Endodermal cell (in vitro differentiated cells): ENCODE results near the gene TMCO4. TPM values are rescaled to one million over a fixed set of nuclear protein-coding genes. Genes with fewer than 3 reads are reported as not detected.

ENCODE experiments used
- DNase-seq: peaks from one replicate; pipeline ENCODE4 v3.0.0-alpha.2; 2017
- H3K27ac ChIP-seq: 2 replicates; pipeline ENCODE4 v1.5.1; 2013; ENCODE audit warnings: mild to moderate bottlenecking, low read depth, low read length, moderate library complexity
- H3K27me3 ChIP-seq: 2 replicates; pipeline ENCODE4 v1.6.1; 2013; ENCODE audit warnings: mild to moderate bottlenecking, low read length, moderate library complexity; ENCODE audit not compliant: insufficient read depth, control insufficient read depth, poor library complexity, severe bottlenecking
- H3K36me3 ChIP-seq: 2 replicates; pipeline ENCODE4 v1.7.0; 2013; ENCODE audit warnings: mild to moderate bottlenecking, low read length, moderate library complexity; ENCODE audit not compliant: control insufficient read depth, insufficient read depth
- H3K4me1 ChIP-seq: one replicate; pipeline ENCODE4 v1.7.0; 2013; ENCODE audit warnings: low read length; ENCODE audit not compliant: control insufficient read depth, insufficient read depth
- H3K4me3 ChIP-seq: 2 replicates; pipeline ENCODE4 v1.5.1; 2013; ENCODE audit warnings: mild to moderate bottlenecking, low read length, moderate library complexity
- H3K9ac ChIP-seq: 2 replicates; pipeline ENCODE4 v1.6.1; 2013; ENCODE audit warnings: mild to moderate bottlenecking, low read length, moderate library complexity; ENCODE audit not compliant: poor library complexity, severe bottlenecking; ENCODE audit errors: extremely low read depth
- H3K9me3 ChIP-seq: 2 replicates; pipeline ENCODE4 v1.6.1; 2013; ENCODE audit warnings: mild to moderate bottlenecking, low read length, moderate library complexity; ENCODE audit not compliant: control insufficient read depth
- H3K27ac Mint-ChIP-seq: 2 replicates; pipeline ENCODE4 v1.8.0; 2020; ENCODE audit warnings: mixed read lengths
- H3K27me3 Mint-ChIP-seq: 2 replicates; pipeline ENCODE4 v1.8.0; 2021; ENCODE audit warnings: mild to moderate bottlenecking, mixed read lengths; ENCODE audit not compliant: insufficient read depth
- H3K36me3 Mint-ChIP-seq: 2 replicates; pipeline ENCODE4 v1.8.0; 2020; ENCODE audit warnings: low read depth, mixed read lengths
- H3K4me1 Mint-ChIP-seq: 2 replicates; pipeline ENCODE4 v1.8.0; 2020; ENCODE audit warnings: mixed read lengths
- H3K4me3 Mint-ChIP-seq: 2 replicates; pipeline ENCODE4 v1.8.0; 2020; ENCODE audit warnings: mild to moderate bottlenecking, moderate library complexity, mixed read lengths
- H3K9me3 Mint-ChIP-seq: 2 replicates; pipeline ENCODE4 v1.8.0; 2020; ENCODE audit warnings: mild to moderate bottlenecking, mixed read lengths
- WGBS, 2 experiments: methylation state at CpG; one replicate each; pipeline versions ENCODE4 v1.1.5 to v1.1.7; 2013; ENCODE audit warnings: missing lambda C conversion rate in 2 of 2, mixed read lengths in 1 of 2; ENCODE audit not compliant: insufficient coverage in 1 of 2, insufficient read length in 1 of 2; 5-methylcytosine and 5-hydroxymethylcytosine counted together
- total RNA-seq, 2 donors: library from RNA; stranded (reverse); fragmentation: NEBNext Ultra II Directional in 1 of 2; extraction: Animal tissue kit (Norgen Biotek cat#: 25700) in 1 of 2; gene quantifications; 2 replicates in 1 of 2; 3 replicates in 1 of 2; pipeline ENCODE4 v1.2.1, GENCODE V29; 2021
- TF ChIP-seq, protein P1 (sequence below): fragments of 200-600 bp; sonication (generic); conservative IDR thresholded peaks from 2 replicates; pipeline ENCODE4 v1.5.0; 2021; ENCODE audit warnings: antibody characterized with exemption, mild to moderate bottlenecking

TMCO4 gene
- total RNA-seq, 2 donors from 2014 or later: 6.2 to 6.6 TPM

DNA sequence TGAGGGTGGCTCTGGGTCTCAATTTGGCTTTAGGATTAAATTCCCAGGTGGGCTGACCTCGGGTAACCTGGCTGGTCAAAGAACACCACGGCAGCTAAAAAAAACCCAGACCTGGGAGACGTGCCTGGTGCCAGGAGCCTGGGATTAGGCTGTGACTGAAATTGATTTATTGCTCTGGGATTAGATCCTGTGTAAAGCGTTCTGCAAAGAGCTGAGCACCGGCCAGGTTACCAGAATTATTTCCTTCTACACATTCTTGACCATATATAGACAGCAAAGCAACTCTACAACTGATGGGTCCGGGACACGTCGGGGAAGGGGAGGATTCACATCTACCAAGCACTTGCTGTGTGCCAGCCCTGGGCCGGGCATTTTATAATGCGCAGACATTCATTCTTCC lies 45.2 kb downstream of the TMCO4 start:
- no peaks in the 10 kb centered on the region for H3K9me3 ChIP-seq
- DNase-seq: no peak
- H3K4me3 ChIP-seq: no peak overlapping the region
- TF ChIP-seq, protein P1, sequence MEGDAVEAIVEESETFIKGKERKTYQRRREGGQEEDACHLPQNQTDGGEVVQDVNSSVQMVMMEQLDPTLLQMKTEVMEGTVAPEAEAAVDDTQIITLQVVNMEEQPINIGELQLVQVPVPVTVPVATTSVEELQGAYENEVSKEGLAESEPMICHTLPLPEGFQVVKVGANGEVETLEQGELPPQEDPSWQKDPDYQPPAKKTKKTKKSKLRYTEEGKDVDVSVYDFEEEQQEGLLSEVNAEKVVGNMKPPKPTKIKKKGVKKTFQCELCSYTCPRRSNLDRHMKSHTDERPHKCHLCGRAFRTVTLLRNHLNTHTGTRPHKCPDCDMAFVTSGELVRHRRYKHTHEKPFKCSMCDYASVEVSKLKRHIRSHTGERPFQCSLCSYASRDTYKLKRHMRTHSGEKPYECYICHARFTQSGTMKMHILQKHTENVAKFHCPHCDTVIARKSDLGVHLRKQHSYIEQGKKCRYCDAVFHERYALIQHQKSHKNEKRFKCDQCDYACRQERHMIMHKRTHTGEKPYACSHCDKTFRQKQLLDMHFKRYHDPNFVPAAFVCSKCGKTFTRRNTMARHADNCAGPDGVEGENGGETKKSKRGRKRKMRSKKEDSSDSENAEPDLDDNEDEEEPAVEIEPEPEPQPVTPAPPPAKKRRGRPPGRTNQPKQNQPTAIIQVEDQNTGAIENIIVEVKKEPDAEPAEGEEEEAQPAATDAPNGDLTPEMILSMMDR: no peak
- Mint-ChIP-seq H3K27ac (no peak overlapping the region), H3K9me3 (peaks cover 3% of the 10 kb centered on the region), H3K4me3 (no peak overlapping the region), H3K27me3 (no peaks in the 10 kb centered on the region), H3K36me3 (no peaks in the 10 kb centered on the region), H3K4me1 (no peaks in the 10 kb centered on the region)
- no peaks in the 10 kb centered on the region for H3K4me1 ChIP-seq
- no peak overlapping the region for H3K27ac ChIP-seq
- no peak overlapping the region for H3K9ac ChIP-seq
- WGBS, 2 experiments: 88 to 92% methylated on average over 6 to 10 of the region's 10 CpGs
- H3K27me3 ChIP-seq: no peaks in the 10 kb centered on the region
- H3K36me3 ChIP-seq: no peaks in the 10 kb centered on the region

DNA sequence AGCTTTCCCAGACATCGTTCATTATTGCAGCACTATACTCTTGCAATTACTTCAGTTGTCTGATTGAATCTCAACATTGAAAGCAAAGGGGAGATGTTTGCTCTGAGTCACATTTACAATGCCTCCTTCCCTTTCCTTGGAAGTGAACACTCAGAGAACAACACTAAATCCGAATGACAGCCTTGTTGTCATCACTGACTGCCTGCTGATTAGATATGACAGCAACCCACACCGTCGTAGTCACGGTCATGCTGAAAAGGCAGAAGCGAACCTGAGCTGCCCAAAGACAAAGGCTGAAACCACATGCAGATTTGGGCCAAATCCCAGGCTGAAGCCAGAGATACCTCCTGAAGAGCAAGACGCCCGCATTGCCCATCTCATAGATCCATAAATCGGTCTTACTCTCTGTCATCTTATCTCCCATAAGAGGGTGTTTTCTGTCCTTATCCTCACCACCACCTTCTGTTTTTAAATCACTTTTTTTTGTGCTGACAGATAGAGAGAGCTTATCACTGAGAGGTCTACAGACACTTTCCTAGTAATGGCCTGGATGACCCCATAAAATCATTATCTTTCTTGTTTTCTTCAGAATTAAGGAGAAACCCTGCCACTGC lies 47.5 kb downstream of the TMCO4 start:
- TF ChIP-seq, protein P1: no peak
- H3K27ac ChIP-seq: no peak overlapping the region
- H3K9me3 Mint-ChIP-seq: peaks cover 2% of the 10 kb centered on the region
- H3K4me3 Mint-ChIP-seq: no peak overlapping the region
- H3K4me1 Mint-ChIP-seq: no peaks in the 10 kb centered on the region
- H3K4me1 ChIP-seq: no peaks in the 10 kb centered on the region
- H3K4me3 ChIP-seq: no peak overlapping the region
- H3K36me3 ChIP-seq: no peaks in the 10 kb centered on the region
- no peak overlapping the region for H3K9ac ChIP-seq
- H3K9me3 ChIP-seq: no peaks in the 10 kb centered on the region
- no peak for DNase-seq
- peaks cover 2% of the 10 kb centered on the region for H3K27me3 Mint-ChIP-seq
- 88 to 89% methylated on average over 9 of the region's 9 CpGs for WGBS, 2 experiments
- H3K27me3 ChIP-seq: no peaks in the 10 kb centered on the region
- no peaks in the 10 kb centered on the region for H3K36me3 Mint-ChIP-seq
- H3K27ac Mint-ChIP-seq: no peak overlapping the region

DNA sequence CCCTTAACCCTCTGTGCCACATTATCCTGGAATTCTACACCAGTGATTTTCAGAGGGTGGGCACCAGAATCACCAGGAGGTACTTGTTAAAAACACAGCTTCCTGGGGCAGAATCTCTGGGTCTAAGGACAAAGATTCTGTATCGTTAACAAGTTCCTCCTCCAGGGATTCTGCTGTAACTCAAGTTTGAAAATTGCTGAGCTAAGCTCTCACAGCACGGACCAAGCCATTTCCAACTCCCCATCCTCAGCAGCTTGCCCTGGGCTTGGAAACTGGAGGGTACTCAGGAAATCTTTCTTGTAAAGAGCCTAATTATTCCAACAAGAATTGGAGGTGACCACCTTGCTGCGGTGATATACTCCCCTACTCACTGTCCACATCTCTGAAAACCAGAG lies 48.8 kb downstream of the TMCO4 start:
- Mint-ChIP-seq H3K36me3 (peaks cover 3% of the 10 kb centered on the region), H3K4me1 (no peaks in the 10 kb centered on the region), H3K27me3 (peaks cover 2% of the 10 kb centered on the region), H3K27ac (no peak overlapping the region), H3K9me3 (no peaks in the 10 kb centered on the region), H3K4me3 (no peak overlapping the region)
- TF ChIP-seq, protein P1: no peak
- WGBS, 2 experiments: 95 to 98% methylated on average over 2 to 3 of the region's 3 CpGs
- no peaks in the 10 kb centered on the region for H3K9me3 ChIP-seq
- H3K27ac ChIP-seq: no peak overlapping the region
- no peaks in the 10 kb centered on the region for H3K4me1 ChIP-seq
- H3K4me3 ChIP-seq: no peak overlapping the region
- no peaks in the 10 kb centered on the region for H3K36me3 ChIP-seq
- DNase-seq: no peak
- H3K9ac ChIP-seq: no peak overlapping the region
- no peaks in the 10 kb centered on the region for H3K27me3 ChIP-seq
